K562 (cell line): ENCODE data around the gene UPK3A. TPM values are rescaled to one million over a fixed set of nuclear protein-coding genes. Genes with fewer than 3 reads are reported as not detected.

Experiments used
- ARID1B ChIP-seq: fragments of 450-650 bp; IDR thresholded peaks from 2 replicates; pipeline ENCODE4 v1.6.1; 2016; ENCODE audit warnings: antibody characterized with exemption, mild to moderate bottlenecking, inconsistent platforms
- ARID2 ChIP-seq: fragments of 450-650 bp; IDR thresholded peaks from 2 replicates; pipeline ENCODE4 v1.6.1; 2017; ENCODE audit warnings: antibody characterized with exemption, mild to moderate bottlenecking
- CBFA2T2 ChIP-seq: fragments of 450-650 bp; conservative IDR thresholded peaks from 2 replicates; pipeline ENCODE4 v1.6.1; 2017; ENCODE audit warnings: mild to moderate bottlenecking
- CEBPB ChIP-seq: fragments of 450-650 bp; IDR thresholded peaks from 2 replicates; pipeline ENCODE4 v1.6.1; 2016; ENCODE audit warnings: missing genetic modification characterization, missing compliant biosample characterization
- EP300 ChIP-seq: IDR thresholded peaks from 2 replicates; pipeline ENCODE4 v1.6.1; 2012; ENCODE audit warnings: low read length, improper control_type of control experiment
- EP400 ChIP-seq: fragments of 450-650 bp; IDR thresholded peaks from 2 replicates; pipeline ENCODE4 v1.6.1; 2017; ENCODE audit warnings: antibody characterized with exemption, mild to moderate bottlenecking, moderate library complexity
- EWSR1 ChIP-seq: fragments of 450-650 bp; IDR thresholded peaks from 2 replicates; pipeline ENCODE4 v1.6.1; 2018; ENCODE audit warnings: borderline replicate concordance, mild to moderate bottlenecking, low read depth, moderate library complexity; ENCODE audit not compliant: partially characterized antibody
- FOXK2 ChIP-seq, 2 experiments: fragments of 450-650 bp; IDR thresholded peaks in 1 of 2; conservative IDR thresholded peaks in 1 of 2; 2 replicates each; pipeline ENCODE4 v1.6.1; 2016; ENCODE audit warnings: low read depth in 2 of 2, mild to moderate bottlenecking in 1 of 2
- JUNB ChIP-seq: fragments of 450-650 bp; formaldehyde crosslinking; conservative IDR thresholded peaks from 2 replicates; pipeline ENCODE4 v1.4.0; 2020; ENCODE audit warnings: mild to moderate bottlenecking
- MAFF ChIP-seq: IDR thresholded peaks from 2 replicates; pipeline ENCODE4 v1.6.1; 2012; ENCODE audit warnings: low read length, improper control_type of control experiment
- MXI1 ChIP-seq: IDR thresholded peaks from 2 replicates; pipeline ENCODE4 v1.6.1; 2011; ENCODE audit warnings: low read depth, mild to moderate bottlenecking, improper control_type of control experiment, low read length
- POLR2A ChIP-seq: fragments of 450-650 bp; conservative IDR thresholded peaks from 2 replicates; pipeline ENCODE4 v1.6.1; 2016
- POLR2AphosphoS2 ChIP-seq: IDR thresholded peaks from 2 replicates; pipeline ENCODE4 v1.6.1; 2012; ENCODE audit warnings: low read length, improper control_type of control experiment
- RCOR1 ChIP-seq, 2 experiments: IDR thresholded peaks; 2 replicates each; pipeline ENCODE4 v1.6.1; 2012; ENCODE audit warnings: low read depth in 2 of 2, low read length in 2 of 2, borderline replicate concordance in 1 of 2, improper control_type of control experiment in 1 of 2
- RFX7 ChIP-seq: fragments of 250-450 bp; sonication (Bioruptor Pico); IDR thresholded peaks from 2 replicates; pipeline ENCODE4 v1.5.1; 2021; ENCODE audit warnings: mild to moderate bottlenecking
- SAFB ChIP-seq: fragments of 200-400 bp; formaldehyde crosslinking; IDR thresholded peaks from 2 replicates; pipeline ENCODE4 v1.6.1; 2017; ENCODE audit warnings: low read depth, low read length, borderline replicate concordance
- SETDB1 ChIP-seq: IDR thresholded peaks from one replicate; pipeline ENCODE4 v1.6.1; 2012; ENCODE audit warnings: low read length, control low read depth, inconsistent platforms
- SMAD4 ChIP-seq: fragments of 250-450 bp; sonication (Bioruptor Pico); conservative IDR thresholded peaks from 2 replicates; pipeline ENCODE4 v1.8.0; 2021; ENCODE audit warnings: inconsistent platforms, mild to moderate bottlenecking, moderate library complexity
- STAG1 ChIP-seq: sonication (generic); formaldehyde crosslinking; IDR thresholded peaks from 2 replicates; pipeline ENCODE4 v1.5.0; 2020; ENCODE audit warnings: missing genetic modification reagents, borderline replicate concordance
- TEAD1 ChIP-seq, 2 experiments: fragments of 450-650 bp in 1 of 2; sonication (generic) in 1 of 2; formaldehyde crosslinking; IDR thresholded peaks; 2 replicates each; pipeline versions ENCODE4 v1.4.0 to v1.8.0; 2020 to 2022; ENCODE audit warnings: mild to moderate bottlenecking in 2 of 2, missing genetic modification reagents in 1 of 2
- TFAM ChIP-seq: fragments of 250-450 bp; sonication (Bioruptor Pico); conservative IDR thresholded peaks from 2 replicates; pipeline ENCODE4 v1.5.0; 2021; ENCODE audit warnings: mild to moderate bottlenecking, moderate library complexity
- THRAP3 ChIP-seq: fragments of 450-650 bp; IDR thresholded peaks from 2 replicates; pipeline ENCODE4 v1.6.1; 2016; ENCODE audit warnings: mild to moderate bottlenecking, inconsistent platforms, borderline replicate concordance
- WHSC1 ChIP-seq: IDR thresholded peaks from one replicate; pipeline ENCODE4 v1.6.1; 2012; ENCODE audit warnings: low read length, control low read depth, inconsistent platforms
- ZBED1 ChIP-seq: IDR thresholded peaks from 2 replicates; pipeline ENCODE4 v1.6.1; 2014
- ZBTB8A ChIP-seq: fragments of 450-650 bp; IDR thresholded peaks from 2 replicates; pipeline ENCODE4 v1.6.1; 2018; ENCODE audit warnings: mild to moderate bottlenecking, moderate library complexity; ENCODE audit not compliant: partially characterized antibody
- ZNF224 ChIP-seq: sonication (generic); formaldehyde crosslinking; IDR thresholded peaks from 2 replicates; pipeline ENCODE4 v1.8.0; 2022; ENCODE audit warnings: mild to moderate bottlenecking, missing genetic modification reagents
- polyA plus RNA-seq, 8 experiments: library from polyadenylated mRNA; depleted of rRNA in 4 of 8; stranded (reverse) in 5 of 8; unstranded in 3 of 8; fragments of >200 nt; fragmentation: Nextera tagmentation in 2 of 8; fragmentation: Illumina TruSeq in 1 of 8; extraction: Ambion mirVana in 2 of 8; extraction: Trizol in 1 of 8; gene quantifications; 2 replicates each; pipeline versions ENCODE4 v1.2.1 to v1.2.3, GENCODE V29; 2011 to 2014; ENCODE audit warnings: inconsistent platforms in 1 of 8, missing spikeins in 1 of 8
- total RNA-seq, 7 experiments: library from RNA; depleted of rRNA in 6 of 7; stranded (reverse); fragments of >200 nt in 6 of 7; fragmentation: Illumina TruSeq in 2 of 7; extraction: Trizol in 2 of 7; gene quantifications; 2 replicates each; pipeline versions ENCODE4 v1.2.1 to v1.2.3, GENCODE V29; 2011 to 2021; ENCODE audit warnings: low replicate concordance in 1 of 7
- TF ChIP-seq, protein P1 (sequence below): fragments of 450-650 bp; formaldehyde crosslinking; IDR thresholded peaks from 2 replicates; pipeline ENCODE4 v1.4.0; 2020; ENCODE audit warnings: mild to moderate bottlenecking, moderate library complexity
- TF ChIP-seq, protein P2 (sequence below): sonication (generic); formaldehyde crosslinking; IDR thresholded peaks from 2 replicates; pipeline ENCODE4 v1.8.1; 2023; ENCODE audit warnings: mild to moderate bottlenecking, missing genetic modification reagents
- TF ChIP-seq, protein P3 (sequence below): fragments of 450-650 bp; IDR thresholded peaks from 2 replicates; pipeline ENCODE4 v1.6.1; 2016

Gene UPK3A
- total and polyA plus RNA-seq, 9 of the 15 experiments (the other 6 are each of a cell fraction or from before 2014, with no cell fraction given), result not detected

DNA sequence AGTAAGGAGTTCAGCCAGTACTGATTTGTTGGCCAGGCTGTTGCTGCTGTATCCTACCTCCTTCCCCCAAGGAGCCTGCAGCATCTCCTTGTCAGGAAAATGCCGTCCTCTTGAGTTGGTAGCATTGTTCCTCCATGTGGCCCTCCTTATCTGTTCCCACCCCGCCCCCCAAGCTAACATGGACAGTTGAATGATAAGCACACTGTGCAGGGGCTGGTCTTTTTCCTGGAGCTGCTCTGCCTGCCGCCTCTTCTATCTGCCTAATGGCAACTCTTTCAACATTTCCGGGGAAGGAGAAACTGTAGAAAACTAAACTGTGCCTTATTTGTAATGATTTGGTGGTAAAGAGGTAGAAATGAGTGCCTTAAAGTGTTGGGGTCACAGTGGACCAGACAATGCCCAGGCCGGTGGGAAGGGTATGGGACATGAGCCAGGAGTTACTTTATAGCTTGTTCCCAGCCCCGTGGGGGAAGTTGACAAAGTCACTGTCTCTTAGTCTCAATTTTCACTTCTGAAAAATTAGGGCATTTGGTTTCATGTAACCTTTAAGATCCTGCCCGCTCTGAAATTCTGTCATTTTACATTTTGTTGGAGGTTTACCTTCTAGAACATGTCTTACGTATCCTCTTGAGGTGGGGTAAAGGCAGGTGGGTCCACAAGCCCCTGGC, 29.4 kb downstream of the UPK3A start (continued):
- TF ChIP-seq JUNB, result no peak
- no peak for TF ChIP-seq TEAD1 (CRISPR knock-in tag; IDR thresholded peaks at IDR 0.05)
- TF ChIP-seq ZNF224 (CRISPR knock-in tag), result no peak
- TF ChIP-seq CBFA2T2, result peak; percentile 78
- TF ChIP-seq, protein P1, sequence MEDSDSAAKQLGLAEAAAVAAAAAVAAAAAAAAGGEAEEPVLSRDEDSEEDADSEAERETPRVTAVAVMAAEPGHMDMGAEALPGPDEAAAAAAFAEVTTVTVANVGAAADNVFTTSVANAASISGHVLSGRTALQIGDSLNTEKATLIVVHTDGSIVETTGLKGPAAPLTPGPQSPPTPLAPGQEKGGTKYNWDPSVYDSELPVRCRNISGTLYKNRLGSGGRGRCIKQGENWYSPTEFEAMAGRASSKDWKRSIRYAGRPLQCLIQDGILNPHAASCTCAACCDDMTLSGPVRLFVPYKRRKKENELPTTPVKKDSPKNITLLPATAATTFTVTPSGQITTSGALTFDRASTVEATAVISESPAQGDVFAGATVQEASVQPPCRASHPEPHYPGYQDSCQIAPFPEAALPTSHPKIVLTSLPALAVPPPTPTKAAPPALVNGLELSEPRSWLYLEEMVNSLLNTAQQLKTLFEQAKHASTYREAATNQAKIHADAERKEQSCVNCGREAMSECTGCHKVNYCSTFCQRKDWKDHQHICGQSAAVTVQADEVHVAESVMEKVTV (CRISPR knock-in tag), result no peak
- TF ChIP-seq SETDB1, result no peak
- no peak for TF ChIP-seq THRAP3
- TF ChIP-seq TFAM (CRISPR knock-in tag), result no peak
- TF ChIP-seq EP300, result peak; percentile 83; the same call in 1 of the 2 replicates
- peak; percentile 53; the same call in 1 of the 2 replicates for TF ChIP-seq CEBPB (tag)
- TF ChIP-seq EP400, result peak; percentile 77
- no peak for TF ChIP-seq SAFB
- no peak for TF ChIP-seq STAG1 (CRISPR knock-in tag)
- TF ChIP-seq, protein P2, sequence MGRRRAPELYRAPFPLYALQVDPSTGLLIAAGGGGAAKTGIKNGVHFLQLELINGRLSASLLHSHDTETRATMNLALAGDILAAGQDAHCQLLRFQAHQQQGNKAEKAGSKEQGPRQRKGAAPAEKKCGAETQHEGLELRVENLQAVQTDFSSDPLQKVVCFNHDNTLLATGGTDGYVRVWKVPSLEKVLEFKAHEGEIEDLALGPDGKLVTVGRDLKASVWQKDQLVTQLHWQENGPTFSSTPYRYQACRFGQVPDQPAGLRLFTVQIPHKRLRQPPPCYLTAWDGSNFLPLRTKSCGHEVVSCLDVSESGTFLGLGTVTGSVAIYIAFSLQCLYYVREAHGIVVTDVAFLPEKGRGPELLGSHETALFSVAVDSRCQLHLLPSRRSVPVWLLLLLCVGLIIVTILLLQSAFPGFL (CRISPR knock-in tag), result no peak
- peak; percentile 36 for TF ChIP-seq SMAD4 (CRISPR knock-in tag)
- peak; percentile 43; the same call in 1 of the 2 replicates for TF ChIP-seq POLR2A
- no peak for TF ChIP-seq RFX7
- TF ChIP-seq WHSC1, result no peak
- no peak for TF ChIP-seq EWSR1
- 0 out of 4 replicates have a peak, but pooled peaks of 1 of the 2 experiments have one; percentile 28 for TF ChIP-seq FOXK2 (conservative IDR thresholded peaks at IDR 0.05 in 1 of 2, IDR thresholded peaks at IDR 0.05 in 1 of 2; ENCODE audit: low read depth in 2 of 2)
- TF ChIP-seq ARID1B, result peak; percentile 88
- TF ChIP-seq, protein P3, sequence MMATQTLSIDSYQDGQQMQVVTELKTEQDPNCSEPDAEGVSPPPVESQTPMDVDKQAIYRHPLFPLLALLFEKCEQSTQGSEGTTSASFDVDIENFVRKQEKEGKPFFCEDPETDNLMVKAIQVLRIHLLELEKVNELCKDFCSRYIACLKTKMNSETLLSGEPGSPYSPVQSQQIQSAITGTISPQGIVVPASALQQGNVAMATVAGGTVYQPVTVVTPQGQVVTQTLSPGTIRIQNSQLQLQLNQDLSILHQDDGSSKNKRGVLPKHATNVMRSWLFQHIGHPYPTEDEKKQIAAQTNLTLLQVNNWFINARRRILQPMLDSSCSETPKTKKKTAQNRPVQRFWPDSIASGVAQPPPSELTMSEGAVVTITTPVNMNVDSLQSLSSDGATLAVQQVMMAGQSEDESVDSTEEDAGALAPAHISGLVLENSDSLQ, result peak; percentile 31; the same call in 1 of the 2 replicates
- TF ChIP-seq ZBED1, result no peak
- TF ChIP-seq POLR2AphosphoS2, result no peak
- peak in 1 of 2 experiments; percentile 84; a peak in 1 of 4 replicates for TF ChIP-seq RCOR1 (IDR thresholded peaks at IDR 0.05; ENCODE audit: borderline replicate concordance in 1 of 2, low read depth in 2 of 2, low read length in 2 of 2)
- no peak for TF ChIP-seq MAFF
- TF ChIP-seq ZBTB8A, result no peak
- TF ChIP-seq MXI1, result 0 out of 2 replicates have a peak, but pooled peaks have one; percentile 37
- no peak for TF ChIP-seq ARID2
